GM19239 (cell line): ENCODE measurements around the gene INO80.

Source experiments
- DNase-seq: peaks from one replicate; pipeline ENCODE4 v3.0.0; 2011; ENCODE audit warnings: low spot score; ENCODE audit not compliant: insufficient read length
- FAIRE-seq: peaks from 2 replicates; lab custom pipeline; 2011; peaks lifted over from hg19 to GRCh38; lab: Jason Lieb, UNC

The INO80 gene

GRCh38 chr15:41048852-41049251, 67.2 kb downstream of the INO80 start:
- FAIRE-seq (peak; percentile 31), DNase-seq (no peak)

- DNase-seq = peak; percentile 29
- FAIRE-seq = peak; percentile 92
Observed at GRCh38 chr15:41048397-41048796, 67.7 kb downstream of the INO80 start.

- DNase-seq (no peak), FAIRE-seq (no peak)
Observed at GRCh38 chr15:41047474-41047873, 68.6 kb downstream of the INO80 start.

- DNase-seq (no peak), FAIRE-seq (peak; percentile 39)
Observed at GRCh38 chr15:41043276-41043951, 72.7 kb downstream of the INO80 start.

GRCh38 chr15:41042851-41043250, 73.2 kb downstream of the INO80 start:
- FAIRE-seq (no peak), DNase-seq (no peak)

GRCh38 chr15:41039121-41039520, 77.0 kb downstream of the INO80 start:
- DNase-seq (no peak), FAIRE-seq (no peak)

- DNase-seq (no peak), FAIRE-seq (no peak)
Observed at GRCh38 chr15:41032079-41032328, 84.1 kb downstream of the INO80 start.

GRCh38 chr15:41031232-41032078, 84.6 kb downstream of the INO80 start:
- DNase-seq (no peak), FAIRE-seq (no peak)

- DNase-seq = no peak
- no peak for FAIRE-seq
Observed at GRCh38 chr15:41028853-41029252, 87.2 kb downstream of the INO80 start.

GRCh38 chr15:41025393-41025792, 90.7 kb downstream of the INO80 start:
- DNase-seq (no peak), FAIRE-seq (no peak)

- DNase-seq (no peak), FAIRE-seq (no peak)
Observed at GRCh38 chr15:41024885-41025284, 91.2 kb downstream of the INO80 start.

- FAIRE-seq (no peak), DNase-seq (no peak)
Observed at GRCh38 chr15:41024131-41024530, 91.9 kb downstream of the INO80 start.

GRCh38 chr15:41022487-41023090, 93.5 kb downstream of the INO80 start:
- FAIRE-seq (peak; percentile 82), DNase-seq (peak; percentile 13)

- no peak for DNase-seq
- no peak for FAIRE-seq
Observed at GRCh38 chr15:41020829-41021228, 95.3 kb downstream of the INO80 start.

- no peak for DNase-seq
- no peak for FAIRE-seq
Observed at GRCh38 chr15:41020311-41020710, 95.8 kb downstream of the INO80 start.

GRCh38 chr15:41019174-41019573, 96.9 kb downstream of the INO80 start:
- DNase-seq = no peak
- no peak for FAIRE-seq

GRCh38 chr15:41018534-41018933, 97.5 kb downstream of the INO80 start:
- FAIRE-seq = no peak

GRCh38 chr15:41017066-41017735, 98.9 kb downstream of the INO80 start:
- FAIRE-seq (no peak), DNase-seq (no peak)

More at GRCh38 chr15:41018534-41018933, 97.5 kb downstream of the INO80 start:
- no peak for DNase-seq

GRCh38 chr15:41013691-41014414, 102.2 kb downstream of the INO80 start:
- peak; percentile 28 for FAIRE-seq
- no peak for DNase-seq
